ENCODE results near the gene ATP2A3.

DNA sequence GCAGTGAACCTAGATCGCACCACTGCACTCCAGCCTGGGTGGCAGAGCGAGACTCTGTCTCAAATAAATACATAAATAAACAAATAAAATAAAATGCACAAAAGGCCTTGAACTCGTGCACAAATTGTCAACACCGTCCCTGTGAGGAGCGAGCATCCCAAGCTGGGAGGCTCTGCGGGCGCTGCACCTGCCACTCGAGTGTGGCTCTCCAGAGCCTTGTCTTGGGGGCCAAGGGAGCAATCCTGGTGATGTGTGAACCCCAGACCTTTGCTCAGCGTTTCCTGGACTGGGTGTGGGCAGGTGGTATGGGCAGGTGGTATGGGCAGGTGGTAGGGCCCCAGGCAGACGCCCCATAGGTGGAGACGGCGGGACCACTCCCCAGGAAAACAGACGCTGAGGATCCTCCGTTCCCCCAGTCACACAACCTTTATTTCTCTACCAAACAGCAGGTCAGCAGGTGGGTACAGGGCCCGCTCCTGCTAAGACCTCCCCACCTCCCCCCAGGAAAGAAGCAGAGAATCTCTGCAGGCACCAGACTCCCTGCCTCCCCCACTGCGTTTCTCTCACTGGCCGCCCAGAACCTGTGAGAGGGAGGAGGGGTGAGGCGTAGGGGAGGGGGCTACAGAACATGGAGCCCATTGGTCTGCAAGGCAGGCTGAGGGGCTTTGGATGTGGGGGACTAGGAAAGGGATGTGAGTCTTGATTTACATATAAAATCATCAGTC, 40.6 kb downstream of the ATP2A3 start:
- TF ChIP-seq, protein P1, sequence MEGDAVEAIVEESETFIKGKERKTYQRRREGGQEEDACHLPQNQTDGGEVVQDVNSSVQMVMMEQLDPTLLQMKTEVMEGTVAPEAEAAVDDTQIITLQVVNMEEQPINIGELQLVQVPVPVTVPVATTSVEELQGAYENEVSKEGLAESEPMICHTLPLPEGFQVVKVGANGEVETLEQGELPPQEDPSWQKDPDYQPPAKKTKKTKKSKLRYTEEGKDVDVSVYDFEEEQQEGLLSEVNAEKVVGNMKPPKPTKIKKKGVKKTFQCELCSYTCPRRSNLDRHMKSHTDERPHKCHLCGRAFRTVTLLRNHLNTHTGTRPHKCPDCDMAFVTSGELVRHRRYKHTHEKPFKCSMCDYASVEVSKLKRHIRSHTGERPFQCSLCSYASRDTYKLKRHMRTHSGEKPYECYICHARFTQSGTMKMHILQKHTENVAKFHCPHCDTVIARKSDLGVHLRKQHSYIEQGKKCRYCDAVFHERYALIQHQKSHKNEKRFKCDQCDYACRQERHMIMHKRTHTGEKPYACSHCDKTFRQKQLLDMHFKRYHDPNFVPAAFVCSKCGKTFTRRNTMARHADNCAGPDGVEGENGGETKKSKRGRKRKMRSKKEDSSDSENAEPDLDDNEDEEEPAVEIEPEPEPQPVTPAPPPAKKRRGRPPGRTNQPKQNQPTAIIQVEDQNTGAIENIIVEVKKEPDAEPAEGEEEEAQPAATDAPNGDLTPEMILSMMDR (IDR thresholded peaks at IDR 0.05), result no peak
- no peak for TF ChIP-seq POLR2A (IDR thresholded peaks at IDR 0.05)

Data from heart left ventricle (tissue), 13 donors.